UCSD-AML1 (cell line): ENCODE results near the gene NMS.
A peak's percentile ranks its signal among the peaks of the same experiment; 100 is the strongest.
"Not testable (repeated sequence)": the region's sequence is repeated elsewhere in the genome, so short reads cannot be mapped to it uniquely, and the experiment has no call there.

Experiments used
- DNase-seq: peaks from one replicate; lab custom pipeline; 2025; ENCODE audit not compliant: unreplicated experiment; lab: John Stamatoyannopoulos, UW

The NMS gene

DNA sequence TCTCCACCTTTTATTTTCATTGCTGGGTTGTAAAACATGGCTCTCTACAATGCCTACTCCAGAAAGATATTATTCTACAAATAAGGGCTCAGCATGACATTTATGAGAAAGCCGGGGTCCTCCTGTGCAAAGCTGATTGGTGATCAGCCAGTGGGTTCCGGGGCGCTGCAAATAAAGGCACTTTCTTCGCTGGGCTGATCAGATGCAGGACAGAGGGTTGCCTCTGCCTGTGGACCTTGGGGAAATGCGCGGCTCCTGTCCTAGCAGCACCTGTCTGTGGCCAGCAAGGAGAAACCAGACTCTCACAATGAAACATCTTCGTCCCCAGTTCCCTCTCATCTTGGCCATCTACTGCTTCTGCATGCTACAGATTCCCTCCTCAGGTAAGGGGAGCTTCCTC lies at the start of gene NMS:
Gene NMS (plus strand): TSS at position 301 of the 400 bp plus-strand sequence. CDS start 7 bp downstream, at position 308.
- no peak for DNase-seq

GRCh38 chr2:100422320-100423055 lies 47.8 kb upstream of the NMS start:
- DNase-seq = no peak

- no peak for DNase-seq
Observed at GRCh38 chr2:100423631-100424030, 46.7 kb upstream of the NMS start.

DNA sequence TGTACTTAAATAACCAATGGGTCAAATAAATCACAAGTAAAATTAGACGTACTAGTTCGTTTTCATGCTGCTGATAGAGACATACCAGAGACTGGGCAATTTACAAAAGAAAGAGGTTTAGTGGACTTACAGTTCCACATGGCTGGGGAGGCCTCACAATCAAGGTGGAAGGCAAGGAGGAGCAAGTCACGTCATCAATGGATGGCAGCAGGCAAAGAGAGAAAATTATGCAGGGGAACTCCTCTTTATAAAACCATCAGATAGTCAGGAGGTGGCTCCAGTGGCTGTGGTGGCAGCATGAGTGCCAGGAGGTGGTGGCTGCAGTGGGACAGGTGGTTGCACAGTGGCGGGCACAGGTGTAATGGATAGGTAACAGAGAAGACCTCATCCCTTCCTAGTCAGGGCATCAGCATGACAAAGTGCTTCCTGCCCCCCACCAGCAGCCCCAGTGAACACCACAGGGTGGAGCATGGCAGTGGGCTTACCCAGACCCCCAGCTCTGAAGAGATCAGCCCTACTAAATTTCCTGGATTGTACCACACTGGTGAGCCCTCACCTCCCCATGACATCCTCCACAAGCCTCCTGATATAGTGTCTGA lies 45.9 kb upstream of the NMS start:
- DNase-seq = no peak

DNA sequence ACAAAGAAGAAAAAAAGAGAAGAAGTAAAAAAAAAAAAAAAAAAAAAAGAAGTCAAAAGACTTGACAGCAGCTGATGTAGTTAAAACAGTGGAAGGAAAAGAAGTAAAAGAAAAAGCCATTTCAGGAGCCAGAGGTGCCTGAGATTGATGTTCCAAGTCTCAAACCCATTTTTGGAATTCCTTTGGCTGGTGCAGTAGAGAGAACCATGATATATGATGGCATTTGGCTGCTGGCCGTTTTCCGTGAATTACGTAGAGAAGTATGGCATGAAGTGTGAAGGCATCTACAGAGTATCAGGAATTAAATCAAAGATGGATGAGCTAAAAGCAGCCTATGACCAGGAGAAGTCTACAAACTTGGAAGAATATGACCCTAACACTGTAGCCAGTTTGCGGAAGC lies 45.2 kb upstream of the NMS start:
- no peak for DNase-seq

DNA sequence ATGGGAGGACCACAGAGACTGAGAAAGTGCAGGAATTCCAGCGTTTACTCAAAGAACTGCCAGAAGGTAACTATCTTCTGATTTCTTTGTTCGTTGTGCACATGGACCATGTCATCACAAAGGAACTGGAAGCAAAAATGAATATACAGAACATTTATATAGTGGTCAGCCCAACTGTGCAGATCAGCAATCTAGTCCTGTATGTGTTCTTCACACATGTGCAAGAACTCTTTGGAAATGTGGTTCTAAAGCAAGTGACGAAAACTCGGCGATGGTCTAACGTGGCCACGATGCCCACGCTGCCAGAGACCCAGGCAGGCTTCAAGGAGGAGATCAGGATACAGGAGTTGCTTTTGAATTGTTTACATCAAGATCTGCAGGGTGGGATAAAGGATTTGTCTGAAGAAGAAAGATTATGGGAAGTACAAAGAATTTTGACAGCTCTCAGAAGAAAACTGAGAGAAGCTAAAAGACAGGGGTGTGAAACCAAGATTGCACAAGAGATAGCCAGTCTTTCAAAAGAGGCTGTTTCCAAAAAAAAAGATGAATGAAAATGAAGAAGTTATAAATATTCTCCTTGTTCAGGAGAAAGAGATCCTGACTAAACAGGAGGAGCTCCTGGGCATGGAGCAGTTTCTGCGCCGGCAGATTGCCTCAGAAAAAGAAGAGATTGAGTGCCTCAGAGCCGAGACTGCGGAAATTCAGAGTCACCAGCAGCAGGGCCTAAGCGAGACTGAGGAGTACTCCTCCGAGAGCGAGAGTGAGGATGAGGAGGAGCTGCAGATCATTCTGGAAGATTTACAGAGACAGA lies 44.5 kb upstream of the NMS start:
- no peak for DNase-seq

DNA sequence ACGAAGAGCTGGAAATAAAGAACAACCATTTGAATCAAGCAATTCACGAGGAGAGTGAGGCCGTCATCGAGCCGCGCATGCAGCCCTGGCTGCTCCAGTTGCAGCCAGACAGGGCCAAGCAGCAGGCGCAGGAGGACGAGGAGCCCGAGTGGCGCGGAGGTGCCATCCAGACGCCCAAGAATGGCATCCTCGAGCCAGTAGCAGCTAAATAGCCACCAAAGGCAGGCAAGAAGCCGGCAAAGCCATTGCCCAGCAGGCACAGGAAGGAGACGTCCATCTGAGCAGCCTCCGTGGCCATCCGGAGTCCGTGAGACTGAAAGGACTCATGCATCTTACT lies 43.9 kb upstream of the NMS start:
- DNase-seq = no peak

- no peak for DNase-seq
Observed at GRCh38 chr2:100427111-100427510, 43.2 kb upstream of the NMS start.

- peak; percentile 60 for DNase-seq
Observed at GRCh38 chr2:100427627-100428258, 42.5 kb upstream of the NMS start.

- no peak for DNase-seq
Observed at GRCh38 chr2:100429726-100430125, 40.6 kb upstream of the NMS start.

DNA sequence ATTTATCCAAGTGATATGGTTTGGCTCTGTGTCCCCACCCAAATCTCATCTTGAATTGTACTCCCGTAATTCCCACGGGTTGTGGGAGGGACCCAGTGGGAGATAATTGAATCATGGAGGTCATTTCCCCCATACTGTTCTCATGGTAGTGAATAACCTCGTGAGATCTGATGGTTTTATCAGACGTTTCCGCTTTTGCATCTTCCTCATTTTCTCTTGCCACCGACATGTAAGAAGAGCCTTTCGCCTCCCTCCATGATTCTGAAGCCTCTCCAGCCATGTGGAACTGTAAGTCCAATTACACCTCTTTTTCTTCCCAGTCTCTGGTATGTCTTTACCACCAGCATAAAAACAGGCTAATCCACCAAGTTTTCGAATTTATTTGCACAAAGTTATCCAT lies 32.5 kb upstream of the NMS start:
- no peak for DNase-seq

GRCh38 chr2:100446696-100447095 lies 23.6 kb upstream of the NMS start:
- no peak for DNase-seq

DNA sequence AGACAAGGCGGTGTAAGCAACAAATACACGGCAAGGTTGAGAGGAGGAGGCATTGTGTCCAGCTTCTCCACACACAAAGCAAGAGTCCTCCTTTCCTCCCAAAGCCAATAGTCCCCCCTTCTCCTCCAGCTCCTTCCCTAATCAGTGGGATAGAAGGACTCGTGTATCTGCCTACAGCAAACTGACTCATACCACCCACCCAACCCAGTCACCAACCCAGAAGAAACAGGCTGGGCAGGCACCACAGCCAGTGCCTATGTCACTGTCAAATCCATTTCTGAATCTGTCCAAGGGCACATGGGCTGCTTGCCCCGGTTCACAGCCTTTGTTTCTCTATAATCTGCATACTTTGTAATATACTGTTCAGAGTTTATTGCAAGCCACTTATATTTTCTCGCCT lies 19.2 kb upstream of the NMS start:
- DNase-seq = no peak

- DNase-seq = no peak
Observed at GRCh38 chr2:100451734-100452133, 18.5 kb upstream of the NMS start.

GRCh38 chr2:100453853-100454252 lies 16.4 kb upstream of the NMS start:
- no peak for DNase-seq

GRCh38 chr2:100456357-100456756 lies 13.9 kb upstream of the NMS start:
- DNase-seq = not testable (repeated sequence)

DNA sequence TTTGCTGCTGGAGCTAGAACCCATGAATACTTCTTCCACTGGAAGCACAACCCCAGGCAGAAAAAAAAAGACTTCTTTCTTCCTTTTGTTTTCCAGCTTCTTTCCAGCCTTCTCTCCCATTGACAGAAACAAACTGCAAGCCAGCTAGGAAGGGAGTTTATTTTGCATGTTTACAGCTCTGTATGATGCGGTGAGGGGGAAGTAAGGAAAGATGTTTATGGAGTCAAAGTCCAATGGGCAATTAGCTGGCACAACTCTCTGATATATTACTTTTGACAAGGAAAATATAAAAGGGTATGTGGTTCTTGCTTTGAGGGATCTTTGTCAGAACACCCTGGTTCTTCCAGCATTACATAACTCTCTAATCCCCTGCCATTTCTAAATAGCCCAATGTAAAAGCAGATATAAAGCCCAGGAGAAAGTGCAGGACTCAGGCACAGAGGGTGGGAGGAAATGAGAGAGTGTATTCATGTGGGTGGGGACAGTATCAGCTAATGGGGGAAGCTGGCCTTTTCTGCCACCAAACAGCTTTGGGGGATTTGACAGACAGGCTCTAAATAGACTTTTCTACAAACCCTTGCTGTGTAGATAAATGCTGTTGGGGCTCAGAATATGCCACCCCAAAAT lies 9.3 kb upstream of the NMS start:
- DNase-seq = no peak

- DNase-seq = peak; percentile 28
Observed at GRCh38 chr2:100470898-100471514, 724 bp downstream of the NMS start.

GRCh38 chr2:100476606-100477005 lies 6.3 kb downstream of the NMS start:
- DNase-seq = no peak

- no peak for DNase-seq
Observed at GRCh38 chr2:100482741-100483140, 12.5 kb downstream of the NMS start.

- DNase-seq = no peak
Observed at GRCh38 chr2:100483895-100484294, 13.6 kb downstream of the NMS start.
